HG03521 (cell line): ENCODE data around the gene ETDC.

ENCODE experiments used
- ATAC-seq: cut with Tn5 transposase; IDR thresholded peaks from one replicate; pipeline ENCODE4 v1.9.1; 2021; ENCODE audit warnings: mild to moderate bottlenecking, moderate library complexity; ENCODE audit not compliant: unreplicated experiment

The ETDC gene

DNA sequence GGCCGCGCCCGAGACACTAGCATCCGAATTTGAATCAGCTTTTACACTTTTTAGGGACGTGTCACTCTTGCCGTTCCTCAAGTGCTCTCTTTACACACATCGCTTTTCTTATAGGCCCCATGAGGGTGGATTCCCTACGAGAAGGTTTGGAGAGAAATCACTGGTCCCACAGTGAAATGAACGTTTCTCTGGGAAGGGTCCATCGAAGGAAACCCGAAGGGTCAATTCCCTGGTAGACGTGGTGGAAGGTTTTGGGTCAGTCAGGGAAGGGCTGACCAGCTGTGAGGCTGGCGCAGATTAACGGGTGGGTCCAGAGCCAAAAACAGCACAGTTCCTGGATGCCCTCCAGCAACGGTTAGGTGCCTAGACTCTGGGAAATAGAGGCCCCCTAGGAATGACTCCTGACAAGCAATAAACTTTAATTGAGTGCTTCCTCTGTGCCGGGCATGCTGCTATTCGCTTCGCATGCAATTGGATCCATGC lies 35.9 kb downstream of the ETDC start:
- no peak for ATAC-seq

DNA sequence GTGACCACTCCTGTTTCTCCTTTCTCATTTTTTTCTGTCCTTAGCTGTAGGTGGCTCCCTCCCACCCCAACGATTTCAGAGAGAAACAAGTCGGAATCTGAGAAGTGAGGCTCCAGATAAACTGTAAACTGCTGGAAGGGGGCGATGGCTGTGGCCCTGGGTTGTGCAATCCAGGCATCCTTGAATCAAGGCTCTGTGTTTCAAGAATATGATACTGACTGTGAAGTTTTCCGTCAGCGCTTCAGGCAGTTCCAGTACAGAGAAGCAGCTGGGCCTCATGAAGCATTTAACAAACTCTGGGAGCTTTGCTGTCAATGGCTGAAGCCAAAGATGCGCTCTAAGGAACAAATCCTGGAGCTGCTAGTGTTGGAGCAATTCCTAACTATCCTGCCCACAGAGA lies 37.7 kb downstream of the ETDC start:
- ATAC-seq, result no peak

DNA sequence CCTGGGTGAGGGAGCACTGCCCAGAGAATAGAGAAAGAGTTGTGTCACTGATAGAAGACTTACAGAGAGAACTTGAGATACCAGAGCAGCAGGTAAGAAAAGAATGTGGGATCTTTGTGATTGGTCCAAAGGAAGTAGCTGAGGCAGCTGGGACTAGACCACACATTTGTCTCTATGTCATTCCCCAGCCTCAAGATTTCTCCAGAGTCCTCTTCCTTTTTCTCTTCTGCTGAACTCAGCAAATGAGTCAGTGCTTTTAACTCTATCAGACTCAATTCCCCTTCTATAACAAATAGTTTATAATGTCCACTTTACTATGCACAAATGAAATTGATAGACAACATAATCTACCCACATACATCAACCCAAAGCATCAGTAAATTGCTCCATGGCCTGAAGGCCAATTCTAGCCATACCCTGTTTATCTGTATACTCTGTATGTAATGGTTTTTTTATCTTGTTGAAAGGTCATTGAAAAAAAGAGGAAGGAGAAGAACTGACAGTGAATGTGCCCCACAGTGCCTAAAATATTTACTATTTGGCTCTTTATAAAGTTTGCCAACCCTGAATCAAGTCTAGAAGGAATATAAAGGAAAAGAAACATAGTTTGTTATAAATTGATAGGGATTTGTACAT lies 38.2 kb downstream of the ETDC start:
- ATAC-seq, result no peak

DNA sequence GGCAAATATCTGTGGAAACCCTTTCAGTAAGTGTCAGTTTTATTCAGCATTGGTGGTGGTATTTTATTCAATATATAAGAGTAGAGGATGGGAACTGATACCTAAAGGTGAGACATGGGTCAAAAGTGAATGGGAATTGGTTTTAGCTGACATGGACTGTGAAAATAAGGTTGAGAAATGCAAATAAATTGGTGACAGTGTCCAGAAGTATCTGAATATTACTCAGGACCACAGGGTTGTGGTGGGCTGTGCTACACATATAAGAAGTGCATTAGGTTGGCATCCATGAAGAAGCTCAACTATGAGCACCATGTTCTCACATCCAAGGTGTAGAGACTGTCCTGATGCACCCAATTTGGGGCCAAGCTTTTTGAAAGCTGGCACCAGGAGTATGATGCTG lies 45.0 kb downstream of the ETDC start:
- no peak for ATAC-seq
